ENCODE results near the gene SYT2. TPM values are rescaled to one million over a fixed set of nuclear protein-coding genes. Genes with fewer than 3 reads are reported as not detected.

Gene SYT2
- total RNA-seq, 4 donors from 2014 or later: 0.28 TPM; not detected in 3

- Histone ChIP-seq H3K4me3 (no peak overlapping the region), H3K27ac (no peak overlapping the region), H3K27me3 (no peaks in the 10 kb centered on the region), H3K9me3 (no peaks in the 10 kb centered on the region), H3K36me3 (no peaks in the 10 kb centered on the region), H3K4me1 (peaks cover 0 to 2% (median 0%) of the 10 kb centered on the region in 4 donors)
- peak in 1 of 3 donors; percentile 33 for DNase-seq
- no peak for TF ChIP-seq POLR2A (IDR thresholded peaks at IDR 0.05)
- no peak for TF ChIP-seq CTCF (IDR thresholded peaks at IDR 0.05)
Measured at GRCh38 chr1:202702088-202702487, 8.2 kb downstream of the SYT2 start.

GRCh38 chr1:202701200-202701599 is 9.1 kb downstream of the SYT2 start:
- no peaks in the 10 kb centered on the region for H3K27me3 ChIP-seq
- no peaks in the 10 kb centered on the region for H3K36me3 ChIP-seq
- TF ChIP-seq POLR2A (IDR thresholded peaks at IDR 0.05) (no peak), CTCF (IDR thresholded peaks at IDR 0.05) (no peak)
- no peak overlapping the region for H3K27ac ChIP-seq
- H3K4me1 ChIP-seq: peaks cover 0 to 6% (median 0%) of the 10 kb centered on the region in 4 donors
- H3K9me3 ChIP-seq: no peaks in the 10 kb centered on the region
- DNase-seq: no peak
- H3K4me3 ChIP-seq: no peak overlapping the region

GRCh38 chr1:202700061-202700460 is 10.2 kb downstream of the SYT2 start:
- H3K27ac ChIP-seq: no peak overlapping the region
- no peak for TF ChIP-seq POLR2A (IDR thresholded peaks at IDR 0.05)
- TF ChIP-seq CTCF (IDR thresholded peaks at IDR 0.05): no peak
- peak in 1 of 3 donors; percentile 27 for DNase-seq
- H3K36me3 ChIP-seq: no peaks in the 10 kb centered on the region
- no peaks in the 10 kb centered on the region for H3K9me3 ChIP-seq
- H3K27me3 ChIP-seq: no peaks in the 10 kb centered on the region
- no peak overlapping the region for H3K4me3 ChIP-seq
- H3K4me1 ChIP-seq: peaks cover 0 to 6% (median 0%) of the 10 kb centered on the region in 4 donors

GRCh38 chr1:202698276-202698675 is 12.0 kb downstream of the SYT2 start:
- Histone ChIP-seq H3K27ac (no peak overlapping the region), H3K4me1 (peaks cover 0 to 6% (median 0%) of the 10 kb centered on the region in 4 donors), H3K9me3 (no peaks in the 10 kb centered on the region), H3K36me3 (no peaks in the 10 kb centered on the region), H3K27me3 (no peaks in the 10 kb centered on the region), H3K4me3 (no peak overlapping the region)
- no peak for DNase-seq
- no peak for TF ChIP-seq POLR2A (IDR thresholded peaks at IDR 0.05)

GRCh38 chr1:202697038-202697437 is 13.2 kb downstream of the SYT2 start:
- Histone ChIP-seq H3K36me3 (no peaks in the 10 kb centered on the region), H3K27me3 (no peaks in the 10 kb centered on the region), H3K27ac (no peak overlapping the region), H3K4me3 (no peak overlapping the region), H3K4me1 (peaks cover 0 to 6% (median 0%) of the 10 kb centered on the region in 4 donors), H3K9me3 (no peaks in the 10 kb centered on the region)
- TF ChIP-seq POLR2A (IDR thresholded peaks at IDR 0.05) (no peak), CTCF (IDR thresholded peaks at IDR 0.05) (peak in 3 of 6 experiments; percentile 16 to 34 (median 34))
- DNase-seq: peak in 2 of 3 donors; percentile 59 to 63

- H3K27me3 ChIP-seq: no peaks in the 10 kb centered on the region
- H3K4me3 ChIP-seq: no peak overlapping the region
- H3K36me3 ChIP-seq: no peaks in the 10 kb centered on the region
- DNase-seq: no peak
- TF ChIP-seq POLR2A (IDR thresholded peaks at IDR 0.05): no peak
- TF ChIP-seq CTCF (IDR thresholded peaks at IDR 0.05): no peak
- H3K4me1 ChIP-seq: peaks cover 0 to 6% (median 0%) of the 10 kb centered on the region in 4 donors
- no peak overlapping the region for H3K27ac ChIP-seq
- no peaks in the 10 kb centered on the region for H3K9me3 ChIP-seq
Measured at GRCh38 chr1:202694314-202694713, 15.9 kb downstream of the SYT2 start.

All from Peyer's patch (tissue), 4 donors.